K562 (cell line): ENCODE measurements around the gene SCAMP5. TPM values are rescaled to one million over a fixed set of nuclear protein-coding genes. Genes with fewer than 3 reads are reported as not detected.

Experiments
- ETS2 ChIP-seq: IDR thresholded peaks from 2 replicates; pipeline ENCODE4 v1.6.1; 2016; ENCODE audit warnings: borderline replicate concordance, missing genetic modification characterization, mild to moderate bottlenecking, moderate library complexity, missing compliant biosample characterization; ENCODE audit not compliant: poor library complexity, severe bottlenecking
- GATA2 ChIP-seq: sonication (generic); formaldehyde crosslinking; IDR thresholded peaks from 2 replicates; pipeline ENCODE4 v1.4.0; 2020; ENCODE audit warnings: mild to moderate bottlenecking, missing genetic modification reagents
- GMEB1 ChIP-seq: fragments of 250-450 bp; sonication (Bioruptor Pico); IDR thresholded peaks from 2 replicates; pipeline ENCODE4 v1.4.0; 2020; ENCODE audit warnings: mild to moderate bottlenecking
- ID3 ChIP-seq, 2 experiments: fragments of 250-450 bp in 1 of 2; fragments of 450-650 bp in 1 of 2; sonication (Bioruptor Pico) in 1 of 2; IDR thresholded peaks; 2 replicates each; pipeline versions ENCODE4 v1.6.1 to v1.8.0; 2016 to 2021; ENCODE audit warnings: mild to moderate bottlenecking in 2 of 2, moderate library complexity in 2 of 2, missing compliant biosample characterization in 1 of 2, missing genetic modification characterization in 1 of 2
- MEIS2 ChIP-seq: fragments of 450-650 bp; IDR thresholded peaks from 2 replicates; pipeline ENCODE4 v1.6.1; 2014; ENCODE audit warnings: mild to moderate bottlenecking; ENCODE audit not compliant: partially characterized antibody
- SIN3B ChIP-seq: fragments of 450-650 bp; IDR thresholded peaks from 2 replicates; pipeline ENCODE4 v1.6.1; 2017; ENCODE audit warnings: low read depth, mild to moderate bottlenecking, moderate library complexity
- ZNF449 ChIP-seq: fragments of 250-450 bp; sonication (Bioruptor Pico); IDR thresholded peaks from 2 replicates; pipeline ENCODE4 v1.8.0; 2022; ENCODE audit warnings: moderate library complexity, mild to moderate bottlenecking, inconsistent platforms
- polyA plus RNA-seq, 8 experiments: library from polyadenylated mRNA; depleted of rRNA in 4 of 8; stranded (reverse) in 5 of 8; unstranded in 3 of 8; fragments of >200 nt; fragmentation: Nextera tagmentation in 2 of 8; fragmentation: Illumina TruSeq in 1 of 8; extraction: Ambion mirVana in 2 of 8; extraction: Trizol in 1 of 8; gene quantifications; 2 replicates each; pipeline versions ENCODE4 v1.2.1 to v1.2.3, GENCODE V29; 2011 to 2014; ENCODE audit warnings: inconsistent platforms in 1 of 8, missing spikeins in 1 of 8
- total RNA-seq, 7 experiments: library from RNA; depleted of rRNA in 6 of 7; stranded (reverse); fragments of >200 nt in 6 of 7; fragmentation: Illumina TruSeq in 2 of 7; extraction: Trizol in 2 of 7; gene quantifications; 2 replicates each; pipeline versions ENCODE4 v1.2.1 to v1.2.3, GENCODE V29; 2011 to 2021; ENCODE audit warnings: low replicate concordance in 1 of 7

The SCAMP5 gene
- total and polyA plus RNA-seq, 9 of the 15 experiments (the other 6 are each of a cell fraction or from before 2014, with no cell fraction given): 0.09 to 0.29 (median 0.19) TPM; not detected in 5

- no peak for TF ChIP-seq ZNF449
- 0 out of 2 replicates have a peak, but pooled peaks have one; percentile 8 for TF ChIP-seq GATA2 (CRISPR knock-in tag)
- TF ChIP-seq MEIS2: peak; percentile 94
- no peak for TF ChIP-seq SIN3B
- TF ChIP-seq GMEB1 (CRISPR knock-in tag): no peak
- TF ChIP-seq ETS2 (tag): no peak
- TF ChIP-seq ID3 (CRISPR knock-in tag; IDR thresholded peaks at IDR 0.05): no peak
- no peak for TF ChIP-seq ID3 (tag; IDR thresholded peaks at IDR 0.05)
Measured at GRCh38 chr15:75054172-75054897, 59.0 kb downstream of the SCAMP5 start (continued).
